Raji (cell line): ENCODE data around the gene PRPF19.

Experiments used
- POLR2A ChIP-seq: IDR thresholded peaks from 2 replicates; pipeline ENCODE4 v1.6.1; 2011; ENCODE audit warnings: low read depth, low read length, control low read depth; ENCODE audit not compliant: insufficient read depth

PRPF19 gene

DNA sequence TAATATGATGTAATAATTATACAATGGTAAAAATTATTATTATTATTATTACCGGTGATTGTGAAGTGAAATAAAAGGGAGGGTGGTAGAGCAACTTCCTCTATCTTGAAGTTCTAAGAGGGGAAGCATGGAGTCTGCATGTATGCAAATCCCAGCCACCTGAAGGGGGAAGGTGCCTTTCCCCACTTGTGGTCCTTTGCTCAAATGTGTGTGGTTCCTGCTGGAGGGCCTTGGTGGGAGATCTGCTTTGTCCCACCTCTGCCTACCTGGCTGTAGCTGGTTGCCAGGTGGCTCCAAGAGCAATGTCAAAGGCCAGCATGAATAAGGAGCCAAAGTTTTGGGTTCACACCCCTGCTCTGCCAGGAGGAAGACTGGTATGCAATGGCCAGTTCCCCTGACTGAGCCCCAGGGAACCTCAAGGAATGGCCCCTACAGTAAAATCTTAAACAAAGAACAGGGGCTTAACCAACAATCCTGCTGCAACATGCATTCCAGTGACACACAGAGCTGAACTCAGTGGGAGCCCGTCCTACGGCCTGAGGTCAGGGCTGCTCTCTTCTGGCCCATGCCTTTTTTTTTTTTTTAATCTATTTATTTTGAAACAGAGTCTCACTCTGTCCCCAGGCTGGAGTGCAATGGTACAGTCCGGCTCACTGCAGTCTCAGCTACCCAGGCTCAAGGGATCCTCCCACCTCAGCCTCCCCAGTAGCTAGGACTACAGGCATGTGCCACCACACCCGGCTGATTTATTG is 26.4 kb upstream of the PRPF19 start:
- TF ChIP-seq POLR2A, result peak; percentile 60

DNA sequence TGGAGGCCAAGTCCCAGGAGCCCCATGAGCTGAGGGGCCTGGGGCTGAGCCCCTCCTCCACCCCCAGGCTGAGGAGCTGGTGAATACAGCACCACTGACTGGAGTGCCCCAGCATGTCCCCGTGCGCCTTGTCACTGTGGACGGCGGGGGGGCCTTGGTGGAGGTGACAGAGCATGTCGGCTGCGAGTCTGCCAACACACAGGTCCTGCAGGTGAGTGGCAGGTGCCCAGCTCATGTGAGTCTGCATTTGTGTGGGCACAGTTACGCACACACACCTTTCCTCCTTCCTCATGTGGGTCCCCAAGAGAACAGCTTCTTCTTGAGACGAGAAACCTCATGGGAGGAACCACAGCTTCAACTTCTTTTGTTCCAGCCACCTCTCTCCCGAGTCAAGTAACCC is 25.5 kb upstream of the PRPF19 start:
- TF ChIP-seq POLR2A, result no peak

- TF ChIP-seq POLR2A, result no peak
Measured at GRCh38 chr11:60930394-60930793, 24.0 kb upstream of the PRPF19 start.

DNA sequence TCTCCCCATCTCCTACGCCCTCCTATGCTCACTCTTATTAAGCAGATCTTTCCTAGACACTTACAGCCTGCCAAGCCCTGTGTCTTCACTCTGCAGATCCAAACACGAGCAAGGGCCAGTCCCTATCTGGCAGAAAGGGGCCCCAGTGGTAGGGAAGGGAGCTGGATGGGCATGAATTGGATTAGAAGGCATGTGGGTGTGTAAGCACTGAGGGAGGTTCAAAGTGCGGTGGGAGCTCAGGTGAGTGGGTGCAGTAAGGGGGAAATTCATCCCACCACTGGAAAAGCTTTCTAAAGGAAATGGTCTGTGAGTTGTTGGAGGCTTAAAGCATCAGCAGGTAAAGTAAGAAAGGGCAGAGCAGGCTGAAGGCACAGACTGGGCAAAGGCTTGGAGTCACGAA is 23.4 kb upstream of the PRPF19 start:
- no peak for TF ChIP-seq POLR2A

GRCh38 chr11:60928563-60929001 is 22.2 kb upstream of the PRPF19 start:
- no peak for TF ChIP-seq POLR2A

- no peak for TF ChIP-seq POLR2A
Measured at GRCh38 chr11:60927600-60927999, 21.2 kb upstream of the PRPF19 start.

GRCh38 chr11:60927061-60927592 is 20.7 kb upstream of the PRPF19 start:
- TF ChIP-seq POLR2A, result no peak

GRCh38 chr11:60926500-60926899 is 20.1 kb upstream of the PRPF19 start:
- no peak for TF ChIP-seq POLR2A

DNA sequence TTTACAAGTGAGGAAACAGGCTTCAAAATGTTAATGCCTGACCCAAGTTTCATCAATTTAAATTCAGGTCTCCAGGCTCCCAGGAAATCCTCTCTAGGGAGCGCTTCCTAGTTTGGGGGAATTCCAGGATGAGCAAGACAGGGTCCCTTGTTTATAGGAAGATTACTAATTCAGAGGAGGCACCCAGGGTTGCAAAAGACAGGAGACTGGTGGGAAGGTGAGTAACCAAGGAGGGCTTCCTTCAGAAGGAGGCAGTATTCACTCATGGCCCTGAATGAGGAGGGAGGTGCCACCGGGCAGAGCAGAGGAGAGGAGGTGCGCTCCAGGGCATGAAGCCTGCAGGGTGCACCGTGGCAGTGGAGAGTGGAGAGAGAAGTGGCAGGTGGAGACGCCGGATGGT is 19.5 kb upstream of the PRPF19 start:
- no peak for TF ChIP-seq POLR2A

DNA sequence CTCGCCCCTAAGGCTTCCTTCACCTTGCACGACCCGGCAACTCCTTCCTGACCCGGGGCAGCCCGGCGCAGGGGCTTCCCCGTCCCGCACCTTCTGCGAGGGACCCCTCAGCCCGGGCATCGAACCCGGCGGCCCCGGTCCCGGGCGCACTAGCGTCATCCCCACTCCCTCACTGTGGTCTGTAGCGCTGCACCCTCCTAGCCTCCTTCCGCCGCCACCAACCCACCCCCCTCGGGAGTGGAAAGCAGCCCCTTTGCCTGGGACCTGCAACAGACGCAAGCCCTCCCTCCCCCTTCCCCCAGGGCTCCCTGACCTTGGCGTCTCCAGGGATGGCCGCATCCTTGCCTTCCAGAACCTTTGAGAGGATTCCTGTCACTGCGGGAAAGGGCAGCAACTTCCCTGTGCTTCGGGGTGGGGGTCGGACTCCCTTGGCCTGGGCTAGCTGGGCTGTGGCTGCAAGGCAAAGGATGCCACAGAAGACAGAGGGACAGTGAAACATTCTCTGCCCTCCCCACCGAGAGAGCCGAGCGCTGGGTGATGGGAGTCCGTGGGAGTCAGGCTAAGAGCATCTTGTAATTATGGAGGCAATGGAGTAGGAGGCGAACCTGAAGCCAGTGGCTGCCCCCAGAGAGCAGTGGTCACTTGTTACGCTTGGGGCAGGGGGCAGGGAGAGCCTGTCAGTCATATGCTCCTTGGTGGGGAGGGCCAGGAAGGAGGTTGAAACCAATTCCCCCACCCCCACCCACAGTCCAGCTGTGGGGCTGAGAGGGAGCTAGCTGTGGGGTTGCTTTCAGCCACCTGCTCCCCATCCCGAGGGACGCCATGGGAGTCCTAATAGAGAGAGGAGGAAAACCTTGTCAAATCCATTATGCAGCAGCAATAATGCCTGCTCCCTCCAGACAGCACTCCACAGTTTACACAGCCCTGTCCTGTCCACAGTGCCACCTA is 18.8 kb upstream of the PRPF19 start:
- no peak for TF ChIP-seq POLR2A

GRCh38 chr11:60924110-60924905 is 17.9 kb upstream of the PRPF19 start, which contains the start of gene TMEM132A:
Gene TMEM132A (plus strand): TSS chr11:60924460. CDS start chr11:60924634, 174 bp downstream.
- TF ChIP-seq POLR2A, result no peak

DNA sequence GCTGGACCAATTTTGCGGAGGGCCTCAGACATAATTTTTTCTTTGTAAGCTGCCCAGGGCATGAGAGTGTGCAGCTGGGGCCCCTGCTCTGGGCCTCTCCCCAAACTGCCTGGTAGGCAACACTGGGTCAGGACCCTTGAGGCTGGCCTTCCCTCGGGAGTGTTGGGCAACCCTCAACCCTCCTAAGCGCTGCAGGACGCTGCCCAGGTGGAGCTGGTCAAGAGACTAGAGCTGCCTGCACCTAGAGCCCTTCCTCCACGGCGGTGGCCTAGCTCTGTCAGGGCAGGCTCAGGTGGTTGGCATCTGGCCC is 17.4 kb upstream of the PRPF19 start:
- TF ChIP-seq POLR2A, result no peak

DNA sequence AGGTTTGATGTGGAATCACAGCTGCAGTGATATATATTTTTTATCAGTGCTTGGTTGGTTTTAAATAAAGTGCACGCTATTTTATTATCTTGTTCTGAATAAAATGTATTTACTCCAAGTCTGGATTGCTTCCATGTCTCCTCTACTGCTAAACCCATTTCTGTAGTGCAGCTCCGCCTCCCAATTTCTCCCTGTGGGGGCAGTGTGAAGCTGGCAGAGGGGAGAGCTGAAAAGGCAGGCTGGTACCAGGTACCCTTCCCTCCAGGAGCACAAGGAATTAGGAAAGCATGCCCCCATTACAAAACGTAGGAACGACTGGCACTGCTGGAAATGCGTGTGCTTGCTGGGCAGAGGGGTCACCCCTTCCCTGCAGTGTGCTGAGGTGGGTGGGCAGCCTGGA is 16.9 kb upstream of the PRPF19 start:
- no peak for TF ChIP-seq POLR2A

DNA sequence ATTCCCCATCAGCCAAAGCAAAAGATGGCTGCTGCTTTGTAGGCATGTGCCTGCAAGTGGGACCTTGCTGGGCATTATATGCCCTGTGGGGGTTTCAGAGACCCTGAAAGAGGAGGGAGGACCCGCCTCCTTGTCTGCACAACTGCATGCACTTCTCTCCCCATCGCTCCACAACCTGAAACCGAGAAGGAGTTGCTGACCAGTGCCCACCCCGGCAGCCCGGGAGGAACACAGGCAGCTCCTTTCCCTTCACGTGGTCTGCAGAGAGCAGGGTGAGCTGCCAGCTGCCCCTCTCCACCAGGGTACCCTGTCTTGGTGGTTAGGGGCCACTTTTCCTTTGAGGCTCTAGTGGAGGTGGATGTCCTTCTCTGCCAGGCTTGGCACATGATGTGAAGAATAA is 16.5 kb upstream of the PRPF19 start:
- TF ChIP-seq POLR2A, result no peak

DNA sequence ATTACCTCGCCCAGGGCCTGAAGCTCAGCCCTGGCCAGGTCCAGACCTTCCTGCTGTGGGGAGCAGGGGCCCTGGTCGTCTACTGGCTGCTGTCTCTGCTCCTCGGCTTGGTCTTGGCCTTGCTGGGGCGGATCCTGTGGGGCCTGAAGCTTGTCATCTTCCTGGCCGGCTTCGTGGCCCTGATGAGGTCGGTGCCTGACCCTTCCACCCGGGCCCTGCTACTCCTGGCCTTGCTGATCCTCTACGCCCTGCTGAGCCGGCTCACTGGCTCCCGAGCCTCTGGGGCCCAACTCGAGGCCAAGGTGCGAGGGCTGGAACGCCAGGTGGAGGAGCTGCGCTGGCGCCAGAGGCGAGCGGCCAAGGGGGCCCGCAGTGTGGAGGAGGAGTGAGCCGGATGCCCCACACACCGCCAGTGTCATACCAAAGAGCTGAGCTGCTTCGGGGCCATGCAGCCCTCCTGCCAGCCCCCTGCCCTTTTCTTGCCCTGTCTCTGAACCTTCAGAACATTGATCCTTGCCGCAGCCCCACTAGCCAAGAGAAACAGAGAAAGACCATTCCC is 15.5 kb upstream of the PRPF19 start:
- TF ChIP-seq POLR2A, result no peak
